PC-9 (cell line): ENCODE results near the gene ATG5.

Experiments used
- EZH2 ChIP-seq: fragments of 200-600 bp; sonication (generic); IDR thresholded peaks from 2 replicates; pipeline ENCODE4 v1.8.0; 2017; ENCODE audit warnings: antibody characterized with exemption, low read depth
- TF ChIP-seq, protein P1 (sequence below): fragments of 200-600 bp; sonication (generic); conservative IDR thresholded peaks from 2 replicates; pipeline ENCODE4 v1.6.1; 2017; ENCODE audit warnings: mixed run types, antibody characterized with exemption, mild to moderate bottlenecking, moderate library complexity

DNA sequence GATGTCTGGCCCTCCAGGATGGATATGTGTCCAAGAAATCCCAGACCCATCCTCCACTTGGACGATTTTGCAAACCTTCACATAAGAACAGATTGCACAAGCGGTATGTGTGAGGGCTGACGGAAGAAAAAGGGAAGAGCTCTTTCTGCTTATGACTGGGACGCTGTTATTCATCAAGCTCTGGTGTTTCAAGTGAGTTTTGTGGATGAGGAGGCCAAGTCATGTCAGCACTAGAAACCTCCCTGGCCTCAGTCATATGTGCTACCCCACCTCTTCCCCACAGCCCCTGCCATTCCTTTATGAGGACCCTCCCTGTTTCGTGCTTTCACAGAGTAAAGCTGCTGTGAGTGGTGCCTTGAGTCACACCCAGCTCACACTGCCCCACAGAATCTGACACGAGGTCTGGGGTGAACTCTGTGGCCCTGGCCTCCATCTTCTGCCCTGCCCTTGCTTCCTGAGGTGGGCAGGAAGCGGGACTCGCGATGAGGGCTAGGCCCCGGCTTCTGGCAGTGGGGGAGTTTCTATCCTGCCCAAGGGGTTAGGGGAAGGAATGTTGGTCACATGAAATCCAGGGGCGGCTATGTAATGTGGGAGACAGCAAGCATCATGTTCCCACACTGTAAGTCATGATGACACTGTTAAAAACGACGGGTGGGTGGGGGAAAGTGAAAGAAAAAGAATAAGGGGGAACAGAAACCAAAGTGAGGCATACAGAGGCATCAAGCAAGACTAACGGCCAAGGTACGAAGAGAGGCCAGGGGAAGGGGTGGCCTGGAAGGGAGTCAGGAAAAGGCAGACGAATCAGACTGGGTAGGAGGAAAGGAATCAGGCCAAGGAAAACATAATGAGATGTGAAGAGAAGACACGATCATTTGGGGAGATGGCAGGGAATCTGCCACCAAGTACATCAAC is 161.3 kb downstream of the ATG5 start:
- TF ChIP-seq, protein P1, sequence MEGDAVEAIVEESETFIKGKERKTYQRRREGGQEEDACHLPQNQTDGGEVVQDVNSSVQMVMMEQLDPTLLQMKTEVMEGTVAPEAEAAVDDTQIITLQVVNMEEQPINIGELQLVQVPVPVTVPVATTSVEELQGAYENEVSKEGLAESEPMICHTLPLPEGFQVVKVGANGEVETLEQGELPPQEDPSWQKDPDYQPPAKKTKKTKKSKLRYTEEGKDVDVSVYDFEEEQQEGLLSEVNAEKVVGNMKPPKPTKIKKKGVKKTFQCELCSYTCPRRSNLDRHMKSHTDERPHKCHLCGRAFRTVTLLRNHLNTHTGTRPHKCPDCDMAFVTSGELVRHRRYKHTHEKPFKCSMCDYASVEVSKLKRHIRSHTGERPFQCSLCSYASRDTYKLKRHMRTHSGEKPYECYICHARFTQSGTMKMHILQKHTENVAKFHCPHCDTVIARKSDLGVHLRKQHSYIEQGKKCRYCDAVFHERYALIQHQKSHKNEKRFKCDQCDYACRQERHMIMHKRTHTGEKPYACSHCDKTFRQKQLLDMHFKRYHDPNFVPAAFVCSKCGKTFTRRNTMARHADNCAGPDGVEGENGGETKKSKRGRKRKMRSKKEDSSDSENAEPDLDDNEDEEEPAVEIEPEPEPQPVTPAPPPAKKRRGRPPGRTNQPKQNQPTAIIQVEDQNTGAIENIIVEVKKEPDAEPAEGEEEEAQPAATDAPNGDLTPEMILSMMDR = no peak
- TF ChIP-seq EZH2 = no peak
